H9 (cell line): ENCODE measurements around the gene NAPSA. TPM values are rescaled to one million over a fixed set of nuclear protein-coding genes. Genes with fewer than 3 reads are reported as not detected.
A peak's percentile ranks its signal among the peaks of the same experiment; 100 is the strongest.

ENCODE experiments used
- DNase-seq: peaks from one replicate; pipeline ENCODE4 v3.0.0-alpha.2; 2017
- H2AFZ ChIP-seq: one replicate; pipeline ENCODE4 v1.6.1; 2013; ENCODE audit warnings: mild to moderate bottlenecking, low read length, control low read depth, moderate library complexity
- H2AK5ac ChIP-seq: 2 replicates; pipeline ENCODE4 v1.6.1; 2013; ENCODE audit warnings: low read length, control low read depth, mixed read lengths; ENCODE audit not compliant: insufficient read length
- H2BK120ac ChIP-seq: one replicate; pipeline ENCODE4 v1.6.1; 2013; ENCODE audit warnings: low read depth, mild to moderate bottlenecking, low read length, control low read depth, inconsistent platforms; ENCODE audit not compliant: poor library complexity, severe bottlenecking
- H2BK12ac ChIP-seq: 2 replicates; pipeline ENCODE4 v1.6.1; 2013; ENCODE audit warnings: low read length, control low read depth, mixed read lengths, low read depth; ENCODE audit not compliant: insufficient read length
- H2BK15ac ChIP-seq: 2 replicates; pipeline ENCODE4 v1.6.1; 2013; ENCODE audit warnings: low read depth, low read length, control low read depth
- H2BK20ac ChIP-seq: one replicate; pipeline ENCODE4 v1.6.1; 2013; ENCODE audit warnings: low read depth, mild to moderate bottlenecking, low read length, control low read depth, inconsistent platforms; ENCODE audit not compliant: poor library complexity, severe bottlenecking
- H2BK5ac ChIP-seq: 2 replicates; pipeline ENCODE4 v1.6.1; 2013; ENCODE audit warnings: low read length, control low read depth, mixed read lengths; ENCODE audit not compliant: insufficient read length
- H3K14ac ChIP-seq: 2 replicates; pipeline ENCODE4 v1.6.1; 2013; ENCODE audit warnings: low read length, control low read depth; ENCODE audit not compliant: insufficient read depth
- H3K18ac ChIP-seq: 2 replicates; pipeline ENCODE4 v1.6.1; 2013; ENCODE audit warnings: low read depth, mild to moderate bottlenecking, mixed read lengths, low read length, control low read depth; ENCODE audit not compliant: insufficient read length
- H3K23ac ChIP-seq: 2 replicates; pipeline ENCODE4 v1.6.1; 2013; ENCODE audit warnings: low read length, control low read depth, mixed read lengths, low read depth; ENCODE audit not compliant: insufficient read length
- H3K23me2 ChIP-seq: 2 replicates; pipeline ENCODE4 v1.6.1; 2013; ENCODE audit warnings: low read depth, mild to moderate bottlenecking, mixed read lengths, low read length, control low read depth; ENCODE audit not compliant: insufficient read length, poor library complexity, severe bottlenecking
- H3K27ac ChIP-seq: 2 replicates; pipeline ENCODE4 v1.5.1; 2013; ENCODE audit warnings: low read length, control low read depth, mixed read lengths, low read depth; ENCODE audit not compliant: insufficient read length
- H3K27me3 ChIP-seq: 2 replicates; pipeline ENCODE4 v1.6.1; 2013; ENCODE audit warnings: low read length, control low read depth, inconsistent platforms; ENCODE audit not compliant: insufficient read depth
- H3K4ac ChIP-seq: 2 replicates; pipeline ENCODE4 v1.6.1; 2013; ENCODE audit warnings: low read depth, mild to moderate bottlenecking, control low read depth, inconsistent platforms, low read length, moderate library complexity
- H3K4me1 ChIP-seq: 2 replicates; pipeline ENCODE4 v1.6.1; 2013; ENCODE audit warnings: low read length, control low read depth, inconsistent platforms; ENCODE audit not compliant: insufficient read depth
- H3K4me2 ChIP-seq: 2 replicates; pipeline ENCODE4 v1.6.1; 2013; ENCODE audit warnings: low read length, control low read depth, mixed read lengths; ENCODE audit not compliant: insufficient read length, insufficient read depth
- H3K56ac ChIP-seq: 2 replicates; pipeline ENCODE4 v1.6.1; 2013; ENCODE audit warnings: low read depth, mild to moderate bottlenecking, mixed read lengths, low read length, control low read depth; ENCODE audit not compliant: insufficient read length
- H3K79me1 ChIP-seq: 2 replicates; pipeline ENCODE4 v1.6.1; 2013; ENCODE audit warnings: low read depth, mild to moderate bottlenecking, moderate library complexity, low read length, control low read depth, inconsistent platforms; ENCODE audit not compliant: insufficient read depth, poor library complexity, severe bottlenecking
- H3K79me2 ChIP-seq: 2 replicates; pipeline ENCODE4 v1.6.1; 2013; ENCODE audit warnings: low read length, control low read depth, inconsistent platforms; ENCODE audit not compliant: insufficient read depth
- H3K9ac ChIP-seq: 2 replicates; pipeline ENCODE4 v1.6.1; 2013; ENCODE audit warnings: low read length, control low read depth, mixed read lengths; ENCODE audit not compliant: insufficient read length; ENCODE audit errors: extremely low read depth
- H3K9me3 ChIP-seq: one replicate; pipeline ENCODE4 v1.6.1; 2013; ENCODE audit warnings: low read depth, low read length, inconsistent platforms; ENCODE audit not compliant: control insufficient read depth
- H3T11ph ChIP-seq: one replicate; pipeline ENCODE4 v1.6.1; 2013; ENCODE audit warnings: mild to moderate bottlenecking, low read length, control low read depth, inconsistent platforms
- H4K20me1 ChIP-seq: one replicate; pipeline ENCODE4 v1.6.1; 2013; ENCODE audit not compliant: control insufficient read depth, insufficient read length, insufficient read depth
- H4K5ac ChIP-seq: 2 replicates; pipeline ENCODE4 v1.6.1; 2013; ENCODE audit warnings: low read depth, mild to moderate bottlenecking, mixed read lengths, low read length, control low read depth; ENCODE audit not compliant: insufficient read length
- H4K8ac ChIP-seq: replicated peaks from 2 replicates; pipeline ENCODE4 v1.6.1; 2013; ENCODE audit warnings: low read length, control low read depth, mixed read lengths, low read depth; ENCODE audit not compliant: insufficient read length
- H4K91ac ChIP-seq: 2 replicates; pipeline ENCODE4 v1.6.1; 2013; ENCODE audit warnings: low read depth, mild to moderate bottlenecking, moderate library complexity, mixed read lengths, low read length, control low read depth; ENCODE audit not compliant: insufficient read length
- H3K27ac Mint-ChIP-seq, 3 experiments: 2 replicates in 2 of 3; 3 replicates in 1 of 3; pipeline ENCODE4 v1.8.0; 2020 to 2021; ENCODE audit warnings: mixed read lengths in 3 of 3, mild to moderate bottlenecking in 1 of 3, moderate library complexity in 1 of 3
- H3K27me3 Mint-ChIP-seq: 2 replicates; pipeline ENCODE4 v1.8.0; 2021; ENCODE audit warnings: low read depth, mild to moderate bottlenecking, moderate library complexity, mixed read lengths
- H3K36me3 Mint-ChIP-seq, 3 experiments: 2 replicates in 2 of 3; 3 replicates in 1 of 3; pipeline ENCODE4 v1.8.0; 2020 to 2021; ENCODE audit warnings: low read depth in 3 of 3, mixed read lengths in 3 of 3; ENCODE audit not compliant: insufficient read depth in 1 of 3
- H3K4me1 Mint-ChIP-seq, 2 experiments: 2 replicates each; pipeline ENCODE4 v1.8.0; 2020; ENCODE audit warnings: mixed read lengths in 2 of 2
- H3K4me3 Mint-ChIP-seq, 2 experiments: 2 replicates in 1 of 2; 3 replicates in 1 of 2; pipeline ENCODE4 v1.8.0; 2020 to 2021; ENCODE audit warnings: mild to moderate bottlenecking in 2 of 2, mixed read lengths in 2 of 2, moderate library complexity in 1 of 2
- H3K9me3 Mint-ChIP-seq, 2 experiments: 2 replicates in 1 of 2; 3 replicates in 1 of 2; pipeline ENCODE4 v1.8.0; 2020; ENCODE audit warnings: mild to moderate bottlenecking in 2 of 2, mixed read lengths in 2 of 2, moderate library complexity in 1 of 2
- CTCF ChIP-seq: fragments of 200-600 bp; sonication (generic); conservative IDR thresholded peaks from 3 replicates; pipeline ENCODE4 v1.8.0; 2021; ENCODE audit warnings: antibody characterized with exemption, mild to moderate bottlenecking
- WGBS: extraction: QIAGEN DNeasy Blood & Tissue Kit; methylation state at CpG from one replicate; pipeline ENCODE4 v1.1.7; 2013; ENCODE audit warnings: missing lambda C conversion rate, low lambda C conversion rate, mixed read lengths; ENCODE audit not compliant: insufficient read length; ENCODE audit errors: extremely low coverage; 5-methylcytosine and 5-hydroxymethylcytosine counted together
- total RNA-seq: library from RNA; stranded (reverse); gene quantifications from 2 replicates; pipeline ENCODE4 v1.2.1, GENCODE V29; 2021

The NAPSA gene
- total RNA-seq, 1 experiment from 2014 or later, result 0.44 TPM

- Histone ChIP-seq H3K4me1 (no peaks in the 10 kb centered on the region), H3K56ac (no peak overlapping the region), H4K91ac (no peak overlapping the region), H2BK5ac (no peak overlapping the region), H3K79me1 (peaks cover 8% of the 10 kb centered on the region), H3K23ac (no peak overlapping the region), H2AFZ (no peak overlapping the region), H2BK12ac (no peak overlapping the region), H3K9me3 (no peaks in the 10 kb centered on the region), H3K27ac (no peak overlapping the region), H2BK120ac (no peak overlapping the region), H3K4me2 (no peak overlapping the region), H3K9ac (no peak overlapping the region), H3K79me2 (peaks cover 12% of the 10 kb centered on the region; the same call in 1 of the 2 replicates), H3K18ac (no peak overlapping the region), H3K23me2 (peaks cover 14% of the 10 kb centered on the region), H2AK5ac (no peak overlapping the region), H3K4ac (no peak overlapping the region), H2BK20ac (no peak overlapping the region), H4K5ac (no peak overlapping the region), H3T11ph (no peak overlapping the region), H2BK15ac (no peak overlapping the region), H4K8ac (no peak overlapping the region), H3K14ac (no peak overlapping the region), H3K27me3 (no peaks in the 10 kb centered on the region), H4K20me1 (no peaks in the 10 kb centered on the region)
- DNase-seq, result no peak
- Mint-ChIP-seq H3K4me1 (peaks cover 15 to 17% of the 10 kb centered on the region in 2 experiments), H3K36me3 (peaks cover 48 to 63% (median 50%) of the 10 kb centered on the region in 3 experiments), H3K4me3 (peak overlapping the region in 1 of 2 experiments; percentile 29; a peak in 1 of 5 replicates), H3K27me3 (no peaks in the 10 kb centered on the region; the same call in 1 of the 2 replicates), H3K9me3 (peaks cover 16% of the 10 kb centered on the region in 2 experiments), H3K27ac (0 out of 7 replicates have a peak overlapping the region, but pooled peaks of 2 of the 3 experiments have one; percentile 3 to 16)
- no CpG with 5 or more reads among the region's 21 CpGs for WGBS
- no peak for TF ChIP-seq CTCF
Measured at GRCh38 chr19:50387176-50387867, 21.9 kb upstream of the NAPSA start.
